GM23338 (cell line): ENCODE results near the gene CIDEB. TPM values are rescaled to one million over a fixed set of nuclear protein-coding genes. Genes with fewer than 3 reads are reported as not detected.

Source experiments
- ATAC-seq: fragments of 200-7000 bp; cut with Tn5 transposase; 3 replicates; pipeline ENCODE4 v1.9.1; 2020
- DNase-seq: peaks from one replicate; pipeline ENCODE4 v3.0.0-alpha.2; 2015; ENCODE audit warnings: low spot score
- H2AFZ ChIP-seq: fragments of 200-600 bp; sonication (generic); 2 replicates; pipeline ENCODE4 v1.8.0; 2016; ENCODE audit warnings: antibody characterized with exemption, mild to moderate bottlenecking, moderate library complexity
- H3F3A ChIP-seq: fragments of 200-600 bp; sonication (generic); replicated peaks from 2 replicates; pipeline ENCODE4 v1.8.0; 2017; ENCODE audit warnings: antibody characterized with exemption, mixed run types, low read depth
- H3K27ac ChIP-seq: fragments of 200-600 bp; sonication (generic); 2 replicates; pipeline ENCODE4 v1.6.1; 2016; ENCODE audit warnings: low read depth
- H3K27me3 ChIP-seq: fragments of 200-600 bp; sonication (generic); 2 replicates; pipeline ENCODE4 v1.8.0; 2016; ENCODE audit warnings: mild to moderate bottlenecking, mixed run types, moderate library complexity; ENCODE audit not compliant: insufficient read depth
- H3K36me3 ChIP-seq: fragments of 200-600 bp; sonication (generic); 2 replicates; pipeline ENCODE4 v1.8.0; 2016; ENCODE audit warnings: mild to moderate bottlenecking; ENCODE audit not compliant: insufficient read depth
- H3K4me1 ChIP-seq: fragments of 200-600 bp; sonication (generic); 2 replicates; pipeline ENCODE4 v1.8.0; 2016; ENCODE audit warnings: mild to moderate bottlenecking, moderate library complexity; ENCODE audit not compliant: insufficient read depth
- H3K4me2 ChIP-seq: fragments of 200-600 bp; sonication (generic); 2 replicates; pipeline ENCODE4 v1.7.1; 2017; ENCODE audit warnings: mixed run types
- H3K4me3 ChIP-seq: fragments of 200-600 bp; sonication (generic); 2 replicates; pipeline ENCODE4 v1.6.1; 2016; ENCODE audit warnings: mixed run types
- H3K79me2 ChIP-seq: fragments of 200-600 bp; sonication (generic); replicated peaks from 2 replicates; pipeline ENCODE4 v1.8.0; 2017; ENCODE audit warnings: mild to moderate bottlenecking; ENCODE audit not compliant: insufficient read depth
- H3K9me2 ChIP-seq: fragments of 200-600 bp; sonication (generic); 2 replicates; pipeline ENCODE4 v1.8.0; 2017; ENCODE audit not compliant: insufficient read depth
- H4K20me1 ChIP-seq: fragments of 200-600 bp; sonication (generic); replicated peaks from 2 replicates; pipeline ENCODE4 v1.8.0; 2017; ENCODE audit warnings: mild to moderate bottlenecking; ENCODE audit not compliant: insufficient read depth
- H3K27ac Mint-ChIP-seq: 2 replicates; pipeline ENCODE4 v1.8.0; 2020; ENCODE audit warnings: inconsistent platforms, mild to moderate bottlenecking, moderate library complexity, mixed read lengths
- H3K27me3 Mint-ChIP-seq: 3 replicates; pipeline ENCODE4 v1.8.0; 2022; ENCODE audit warnings: low read depth, mild to moderate bottlenecking, moderate library complexity, mixed read lengths, inconsistent platforms; ENCODE audit not compliant: insufficient read depth, poor library complexity
- H3K36me3 Mint-ChIP-seq: 3 replicates; pipeline ENCODE4 v1.8.0; 2021; ENCODE audit warnings: low read depth, mild to moderate bottlenecking, inconsistent platforms, moderate library complexity, mixed read lengths
- H3K4me1 Mint-ChIP-seq: 3 replicates; pipeline ENCODE4 v1.8.0; 2020; ENCODE audit warnings: mild to moderate bottlenecking, inconsistent platforms, mixed read lengths
- H3K4me3 Mint-ChIP-seq: 3 replicates; pipeline ENCODE4 v1.8.0; 2021; ENCODE audit warnings: moderate library complexity, mild to moderate bottlenecking, inconsistent platforms, mixed read lengths
- H3K9me3 Mint-ChIP-seq: 3 replicates; pipeline ENCODE4 v1.8.0; 2020; ENCODE audit warnings: moderate library complexity, mild to moderate bottlenecking, inconsistent platforms, mixed read lengths
- CREB1 ChIP-seq: fragments of 250-450 bp; sonication (Bioruptor Pico); IDR thresholded peaks from 2 replicates; pipeline ENCODE4 v1.5.0; 2020; ENCODE audit warnings: low read depth, mild to moderate bottlenecking, moderate library complexity
- CTCF ChIP-seq, 2 experiments: fragments of 200-600 bp in 1 of 2; sonication (generic) in 1 of 2; conservative IDR thresholded peaks; 2 replicates each; pipeline versions ENCODE4 v1.5.1 to v1.6.1; 2016 to 2017; ENCODE audit warnings: antibody characterized with exemption in 2 of 2, low read depth in 2 of 2, mild to moderate bottlenecking in 2 of 2, moderate library complexity in 1 of 2
- EZH2 ChIP-seq: fragments of 200-600 bp; sonication (generic); IDR thresholded peaks from one replicate; pipeline ENCODE4 v1.8.0; 2017; ENCODE audit warnings: antibody characterized with exemption, mild to moderate bottlenecking, low read depth; ENCODE audit not compliant: unreplicated experiment
- NANOG ChIP-seq: IDR thresholded peaks from 2 replicates; pipeline ENCODE4 v1.6.1; 2016; ENCODE audit warnings: antibody characterized with exemption, borderline replicate concordance
- POLR2AphosphoS5 ChIP-seq: IDR thresholded peaks from 2 replicates; pipeline ENCODE4 v1.6.1; 2016; ENCODE audit warnings: antibody characterized with exemption, low read depth
- ZNF331 ChIP-seq: fragments of 250-450 bp; sonication (Bioruptor Pico); IDR thresholded peaks from 2 replicates; pipeline ENCODE4 v1.5.0; 2020; ENCODE audit warnings: low read depth, mild to moderate bottlenecking, moderate library complexity
- polyA plus RNA-seq: library from polyadenylated mRNA; unstranded; fragments of >200 nt; fragmentation: Nextera tagmentation; extraction: Ambion mirVana; gene quantifications from 2 replicates; pipeline ENCODE4 v1.2.1, GENCODE V29; 2016
- total RNA-seq: library from RNA; depleted of rRNA; stranded (reverse); fragments of >200 nt; shearing (Covaris generic); gene quantifications from 2 replicates; pipeline ENCODE4 v1.2.3, GENCODE V29; 2014
- TF ChIP-seq, protein P1 (sequence below): IDR thresholded peaks from 2 replicates; pipeline ENCODE4 v1.6.1; 2016; ENCODE audit warnings: antibody characterized with exemption
- TF ChIP-seq, protein P2 (sequence below): IDR thresholded peaks from one replicate; pipeline ENCODE4 v1.6.1; 2018; ENCODE audit warnings: antibody characterized with exemption; ENCODE audit not compliant: unreplicated experiment

Gene CIDEB
- total and polyA plus RNA-seq, 2 experiments from 2014 or later: 3.4 to 4.6 TPM

DNA sequence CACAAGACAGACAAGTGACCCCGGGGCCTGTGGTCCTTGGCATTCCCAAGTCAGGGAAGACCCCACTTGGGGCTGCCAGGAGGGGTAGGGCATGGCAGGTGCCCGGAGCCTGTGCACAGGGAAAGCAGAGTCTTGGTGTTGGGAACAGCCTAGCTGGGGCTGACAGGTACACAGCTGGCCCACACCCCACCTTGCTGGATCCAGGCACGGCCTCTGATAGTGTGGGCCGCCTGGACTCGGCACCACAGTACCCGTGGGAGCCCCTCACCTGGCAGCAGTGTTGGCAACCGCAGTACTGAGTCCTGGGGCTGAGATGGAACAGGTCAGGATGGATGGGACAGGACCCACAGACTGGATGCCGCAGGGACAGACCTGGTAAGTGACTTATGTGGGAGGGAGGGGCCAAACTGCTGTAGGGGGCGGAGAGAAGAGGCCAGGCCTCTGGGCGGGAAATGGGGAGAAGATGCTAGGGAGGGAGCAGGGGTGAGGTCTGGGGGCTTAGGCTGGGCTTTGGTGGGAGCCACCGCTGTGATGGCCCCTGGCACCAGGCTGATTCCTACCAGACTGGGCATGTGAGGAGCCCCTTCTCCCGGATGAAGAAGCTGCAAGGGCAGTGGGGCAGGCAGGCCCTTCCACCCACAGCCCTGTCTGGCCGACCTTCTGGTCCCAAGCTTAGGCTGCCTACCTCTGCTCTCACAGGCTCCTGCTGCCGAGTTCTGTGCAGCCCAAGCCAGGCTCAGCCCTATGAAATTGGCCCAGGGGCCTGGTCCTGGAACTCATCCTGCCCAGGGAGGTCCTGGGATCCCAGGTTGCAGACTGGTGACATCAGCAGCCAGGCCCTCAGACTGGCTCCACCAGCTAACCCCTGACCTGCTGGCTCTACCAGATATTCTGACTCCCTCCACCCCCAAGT is 44.7 kb downstream of the CIDEB start, which contains the start of gene TGM1:
TGM1 (minus strand) TSS at position 357 of the 913 bp plus-strand sequence. CDS start 825 bp downstream, outside the sequence.
- no peaks in the 10 kb centered on the region for H3K9me3 Mint-ChIP-seq
- H3K79me2 ChIP-seq: no peaks in the 10 kb centered on the region
- H3K4me3 Mint-ChIP-seq: no peak within 1 kb of the TSS
- DNase-seq (peak; percentile 56), ATAC-seq (peak; percentile 72)
- no peak within 1 kb of the TSS for H3K4me2 ChIP-seq
- no peak within 1 kb of the TSS for H3K4me3 ChIP-seq
- H3K27me3 ChIP-seq: no peaks in the 10 kb centered on the region
- H3K36me3 Mint-ChIP-seq: peaks cover 6% of the 10 kb centered on the region; the same call in 2 of the 3 replicates
- no peaks in the 10 kb centered on the region for H3K9me2 ChIP-seq
- no peaks in the 10 kb centered on the region for H3K36me3 ChIP-seq
- H4K20me1 ChIP-seq: no peaks in the 10 kb centered on the region
- no peak within 1 kb of the TSS for H3K27ac Mint-ChIP-seq
- no peak within 1 kb of the TSS for H3K27ac ChIP-seq
- H3K27me3 Mint-ChIP-seq: peaks cover 13% of the 10 kb centered on the region
- TF ChIP-seq, protein P1, sequence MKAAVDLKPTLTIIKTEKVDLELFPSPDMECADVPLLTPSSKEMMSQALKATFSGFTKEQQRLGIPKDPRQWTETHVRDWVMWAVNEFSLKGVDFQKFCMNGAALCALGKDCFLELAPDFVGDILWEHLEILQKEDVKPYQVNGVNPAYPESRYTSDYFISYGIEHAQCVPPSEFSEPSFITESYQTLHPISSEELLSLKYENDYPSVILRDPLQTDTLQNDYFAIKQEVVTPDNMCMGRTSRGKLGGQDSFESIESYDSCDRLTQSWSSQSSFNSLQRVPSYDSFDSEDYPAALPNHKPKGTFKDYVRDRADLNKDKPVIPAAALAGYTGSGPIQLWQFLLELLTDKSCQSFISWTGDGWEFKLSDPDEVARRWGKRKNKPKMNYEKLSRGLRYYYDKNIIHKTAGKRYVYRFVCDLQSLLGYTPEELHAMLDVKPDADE: no peak
- TF ChIP-seq CTCF (conservative IDR thresholded peaks at IDR 0.05; ENCODE audit: low read depth in 2 of 2): no peak
- no peak for TF ChIP-seq CREB1 (CRISPR knock-in tag)
- no peaks in the 10 kb centered on the region for H3F3A ChIP-seq
- H2AFZ ChIP-seq: no peak within 1 kb of the TSS
- H3K4me1 Mint-ChIP-seq: peaks cover 7% of the 10 kb centered on the region
- no peaks in the 10 kb centered on the region for H3K4me1 ChIP-seq

- H4K20me1 ChIP-seq: no peaks in the 10 kb centered on the region
- no peaks in the 10 kb centered on the region for H3K27me3 ChIP-seq
- ATAC-seq (no peak), DNase-seq (no peak)
- no peak overlapping the region for H3K27ac ChIP-seq
- Mint-ChIP-seq H3K4me3 (no peak overlapping the region), H3K4me1 (peaks cover 7% of the 10 kb centered on the region; the same call in 2 of the 3 replicates), H3K27ac (no peak overlapping the region), H3K9me3 (no peaks in the 10 kb centered on the region), H3K36me3 (peaks cover under 1% of the 10 kb centered on the region; the same call in 2 of the 3 replicates), H3K27me3 (peaks cover 14% of the 10 kb centered on the region)
- no peak overlapping the region for H2AFZ ChIP-seq
- no peaks in the 10 kb centered on the region for H3K79me2 ChIP-seq
- no peaks in the 10 kb centered on the region for H3K9me2 ChIP-seq
- no peaks in the 10 kb centered on the region for H3F3A ChIP-seq
- H3K4me2 ChIP-seq: no peak overlapping the region
- H3K36me3 ChIP-seq: no peaks in the 10 kb centered on the region
- no peaks in the 10 kb centered on the region for H3K4me1 ChIP-seq
- H3K4me3 ChIP-seq: no peak overlapping the region
- TF ChIP-seq EZH2: no peak
- TF ChIP-seq POLR2AphosphoS5: no peak
- TF ChIP-seq, protein P1: no peak
- TF ChIP-seq, protein P2, sequence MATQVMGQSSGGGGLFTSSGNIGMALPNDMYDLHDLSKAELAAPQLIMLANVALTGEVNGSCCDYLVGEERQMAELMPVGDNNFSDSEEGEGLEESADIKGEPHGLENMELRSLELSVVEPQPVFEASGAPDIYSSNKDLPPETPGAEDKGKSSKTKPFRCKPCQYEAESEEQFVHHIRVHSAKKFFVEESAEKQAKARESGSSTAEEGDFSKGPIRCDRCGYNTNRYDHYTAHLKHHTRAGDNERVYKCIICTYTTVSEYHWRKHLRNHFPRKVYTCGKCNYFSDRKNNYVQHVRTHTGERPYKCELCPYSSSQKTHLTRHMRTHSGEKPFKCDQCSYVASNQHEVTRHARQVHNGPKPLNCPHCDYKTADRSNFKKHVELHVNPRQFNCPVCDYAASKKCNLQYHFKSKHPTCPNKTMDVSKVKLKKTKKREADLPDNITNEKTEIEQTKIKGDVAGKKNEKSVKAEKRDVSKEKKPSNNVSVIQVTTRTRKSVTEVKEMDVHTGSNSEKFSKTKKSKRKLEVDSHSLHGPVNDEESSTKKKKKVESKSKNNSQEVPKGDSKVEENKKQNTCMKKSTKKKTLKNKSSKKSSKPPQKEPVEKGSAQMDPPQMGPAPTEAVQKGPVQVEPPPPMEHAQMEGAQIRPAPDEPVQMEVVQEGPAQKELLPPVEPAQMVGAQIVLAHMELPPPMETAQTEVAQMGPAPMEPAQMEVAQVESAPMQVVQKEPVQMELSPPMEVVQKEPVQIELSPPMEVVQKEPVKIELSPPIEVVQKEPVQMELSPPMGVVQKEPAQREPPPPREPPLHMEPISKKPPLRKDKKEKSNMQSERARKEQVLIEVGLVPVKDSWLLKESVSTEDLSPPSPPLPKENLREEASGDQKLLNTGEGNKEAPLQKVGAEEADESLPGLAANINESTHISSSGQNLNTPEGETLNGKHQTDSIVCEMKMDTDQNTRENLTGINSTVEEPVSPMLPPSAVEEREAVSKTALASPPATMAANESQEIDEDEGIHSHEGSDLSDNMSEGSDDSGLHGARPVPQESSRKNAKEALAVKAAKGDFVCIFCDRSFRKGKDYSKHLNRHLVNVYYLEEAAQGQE: no peak
- no peak for TF ChIP-seq CREB1 (CRISPR knock-in tag)
- no peak for TF ChIP-seq NANOG
- no peak for TF ChIP-seq ZNF331
- no peak for TF ChIP-seq CTCF (conservative IDR thresholded peaks at IDR 0.05; ENCODE audit: low read depth in 2 of 2)
Measured at GRCh38 chr14:24261969-24262327, 45.8 kb downstream of the CIDEB start.
